HCT116 (cell line): ENCODE data around the gene TRPC4. TPM values are rescaled to one million over a fixed set of nuclear protein-coding genes. Genes with fewer than 3 reads are reported as not detected.

ENCODE experiments used
- ATAC-seq: fragments of 200-7000 bp; cut with Tn5 transposase; 2 replicates; pipeline ENCODE4 v1.9.1; 2020; ENCODE audit warnings: mild to moderate bottlenecking, moderate library complexity
- BruUV-seq: library from RNA; stranded (reverse); fragments of 400-500 nt; replicated peaks from 2 replicates; lab custom pipeline; 2021; lab: Mats Ljungman, UMichigan
- CTCF ChIA-PET: fragments of 300-600 bp; sonication (Branson Sonifier 250); formaldehyde crosslinking; loops from one replicate; lab custom pipeline; 2021; ENCODE audit warnings: antibody characterized with exemption; lab: Charles Lee
- POLR2A ChIA-PET: fragments of 300-600, 350-600 bp; sonication (Branson Sonifier 250); formaldehyde crosslinking; loops from one replicate; lab custom pipeline; 2021; ENCODE audit warnings: antibody characterized with exemption; lab: Charles Lee
- RAD21 ChIA-PET, 2 experiments: fragments of 300-600 bp; sonication (Branson Sonifier 250); formaldehyde crosslinking; loops; one replicate each; lab custom pipeline; 2023; ENCODE audit warnings: low total read pairs in 2 of 2; ENCODE audit not compliant: uncharacterized antibody in 2 of 2, unreplicated experiment in 2 of 2, low non-redundant PET in 1 of 2; lab: Charles Lee
- DNase-seq: peaks from one replicate; pipeline ENCODE4 v3.0.0-alpha.2; 2010; ENCODE audit warnings: low read depth, low spot score
- H2AFZ ChIP-seq: fragments of 200-600 bp; shearing (Covaris generic), sonication (generic); 2 replicates; pipeline ENCODE4 v1.6.1; 2017; ENCODE audit warnings: low read depth, mixed run types, mixed read lengths, antibody characterized with exemption, low read length; ENCODE audit not compliant: poor library complexity, severe bottlenecking
- H3K27ac ChIP-seq: 2 replicates; pipeline ENCODE4 v1.5.1; 2012; ENCODE audit warnings: low read depth, low read length
- H3K27me3 ChIP-seq: fragments of 200-600 bp; sonication (generic); 2 replicates; pipeline ENCODE4 v1.6.1; 2016; ENCODE audit warnings: mixed run types, low read length, mixed read lengths; ENCODE audit not compliant: insufficient read depth
- H3K36me3 ChIP-seq, 2 experiments: fragments of 200-500 bp in 1 of 2; fragments of 200-600 bp in 1 of 2; sonication (Bioruptor generic) in 1 of 2; sonication (generic) in 1 of 2; 2 replicates each; pipeline versions ENCODE4 v1.5.1 to v1.6.1; 2014 to 2016; ENCODE audit warnings: low read length in 2 of 2, inconsistent platforms in 1 of 2, mixed read lengths in 1 of 2, mixed run types in 1 of 2; ENCODE audit not compliant: insufficient read depth in 2 of 2, control insufficient read depth in 1 of 2
- H3K4me1 ChIP-seq, 2 experiments: fragments of 200-600 bp in 1 of 2; sonication (generic) in 1 of 2; 2 replicates each; pipeline versions ENCODE4 v1.5.1 to v1.6.1; 2012 to 2017; ENCODE audit warnings: low read length in 2 of 2, inconsistent platforms in 1 of 2, mild to moderate bottlenecking in 1 of 2, mixed read lengths in 1 of 2, mixed run types in 1 of 2, moderate library complexity in 1 of 2; ENCODE audit not compliant: insufficient read depth in 2 of 2, control insufficient read depth in 1 of 2
- H3K4me2 ChIP-seq: fragments of 200-600 bp; sonication (generic); 2 replicates; pipeline ENCODE4 v1.6.1; 2017; ENCODE audit warnings: mixed run types, low read length, mixed read lengths
- H3K4me3 ChIP-seq, 2 experiments: fragments of 200-600 bp in 1 of 2; sonication (generic) in 1 of 2; replicated peaks in 1 of 2; 2 replicates each; pipeline ENCODE4 v1.5.1; 2011 to 2016; ENCODE audit warnings: low read length in 2 of 2, control low read depth in 1 of 2, low read depth in 1 of 2, mild to moderate bottlenecking in 1 of 2, mixed read lengths in 1 of 2, mixed run types in 1 of 2
- H3K79me2 ChIP-seq: fragments of 200-600 bp; sonication (generic); 2 replicates; pipeline ENCODE4 v1.6.1; 2017; ENCODE audit warnings: mild to moderate bottlenecking, mixed run types, low read length, moderate library complexity, mixed read lengths; ENCODE audit not compliant: insufficient read depth
- H3K9ac ChIP-seq: fragments of 200-600 bp; sonication (generic); 2 replicates; pipeline ENCODE4 v1.6.1; 2016; ENCODE audit warnings: low read length, mixed read lengths
- H3K9me2 ChIP-seq: fragments of 200-600 bp; sonication (generic), shearing (Covaris generic); 2 replicates; pipeline ENCODE4 v1.6.1; 2017; ENCODE audit warnings: mixed run types, mild to moderate bottlenecking, moderate library complexity; ENCODE audit not compliant: insufficient read depth
- H3K9me3 ChIP-seq, 2 experiments: fragments of 200-500 bp in 1 of 2; fragments of 200-600 bp in 1 of 2; sonication (Bioruptor generic) in 1 of 2; sonication (generic) in 1 of 2; 2 replicates each; pipeline ENCODE4 v1.6.1; 2014 to 2017; ENCODE audit warnings: low read length in 2 of 2, mixed read lengths in 2 of 2, inconsistent platforms in 1 of 2, low read depth in 1 of 2, mild to moderate bottlenecking in 1 of 2, mixed run types in 1 of 2, moderate library complexity in 1 of 2; ENCODE audit not compliant: control insufficient read depth in 1 of 2, insufficient read depth in 1 of 2
- H4K20me1 ChIP-seq: fragments of 200-600 bp; sonication (generic), shearing (Covaris generic); 2 replicates; pipeline ENCODE4 v1.6.1; 2017; ENCODE audit warnings: mixed run types, mild to moderate bottlenecking, moderate library complexity; ENCODE audit not compliant: insufficient read depth
- CTCF ChIP-seq, 3 experiments: fragments of 200-600 bp in 1 of 3; sonication (generic) in 1 of 3; IDR thresholded peaks in 2 of 3; conservative IDR thresholded peaks in 1 of 3; 2 replicates each; pipeline ENCODE4 v1.5.1; 2012 to 2017; ENCODE audit warnings: low read depth in 2 of 3, low read length in 2 of 3, antibody characterized with exemption in 1 of 3, borderline replicate concordance in 1 of 3, control low read depth in 1 of 3, mild to moderate bottlenecking in 1 of 3, mixed read lengths in 1 of 3, mixed run types in 1 of 3, moderate library complexity in 1 of 3; ENCODE audit not compliant: insufficient read depth in 1 of 3
- EGR1 ChIP-seq: IDR thresholded peaks from 2 replicates; pipeline ENCODE4 v1.6.1; 2012; ENCODE audit warnings: low read depth
- EZH2 ChIP-seq: fragments of 200-600 bp; sonication (generic); IDR thresholded peaks from 2 replicates; pipeline ENCODE4 v1.6.1; 2017; ENCODE audit warnings: antibody characterized with exemption, mixed run types
- EZH2phosphoT487 ChIP-seq: fragments of 200-600 bp; IDR thresholded peaks from 2 replicates; pipeline ENCODE4 v1.6.1; 2018; ENCODE audit warnings: antibody characterized with exemption, borderline replicate concordance
- JUND ChIP-seq: IDR thresholded peaks from 2 replicates; pipeline ENCODE4 v1.6.1; 2012
- POLR2AphosphoS5 ChIP-seq: IDR thresholded peaks from 2 replicates; pipeline ENCODE4 v1.6.1; 2011; ENCODE audit warnings: mild to moderate bottlenecking, low read depth, low read length, moderate library complexity
- REST ChIP-seq: IDR thresholded peaks from 2 replicates; pipeline ENCODE4 v1.6.1; 2012; ENCODE audit warnings: low read depth
- SIN3A ChIP-seq: IDR thresholded peaks from 2 replicates; pipeline ENCODE4 v1.6.1; 2012; ENCODE audit warnings: low read depth
- SP1 ChIP-seq: IDR thresholded peaks from 2 replicates; pipeline ENCODE4 v1.6.1; 2012; ENCODE audit warnings: low read depth
- SRF ChIP-seq: IDR thresholded peaks from 2 replicates; pipeline ENCODE4 v1.6.1; 2012; ENCODE audit warnings: low read depth
- TCF7L2 ChIP-seq: IDR thresholded peaks from 2 replicates; pipeline ENCODE4 v1.7.0; 2011; ENCODE audit warnings: borderline replicate concordance, inconsistent platforms; ENCODE audit not compliant: insufficient read depth, insufficient read length; ENCODE audit errors: extremely low read depth
- YY1 ChIP-seq: IDR thresholded peaks from 2 replicates; pipeline ENCODE4 v1.6.1; 2011; ENCODE audit warnings: low read length, low read depth, moderate library complexity, mild to moderate bottlenecking; ENCODE audit not compliant: insufficient replicate concordance; ENCODE audit errors: extremely low read depth
- intact Hi-C: fragments of 100-400 bp; cut with micrococcal nuclease; formaldehyde crosslinking; loops from 2 replicates; pipeline ENCODE4 v1.10.0; 2022
- total RNA-seq: library from RNA; stranded (reverse); gene quantifications from one replicate; pipeline ENCODE4 v1.2.1, GENCODE V29; 2021; ENCODE audit not compliant: unreplicated experiment
- TF ChIP-seq, protein P1 (sequence below): IDR thresholded peaks from 2 replicates; pipeline ENCODE4 v1.6.1; 2012
- TF ChIP-seq, protein P2 (sequence below): IDR thresholded peaks from 2 replicates; pipeline ENCODE4 v1.6.1; 2011; ENCODE audit warnings: mild to moderate bottlenecking, low read length, moderate library complexity; ENCODE audit not compliant: insufficient replicate concordance; ENCODE audit errors: extremely low read depth

Gene TRPC4
- total RNA-seq, 1 experiment from 2014 or later: not detected

DNA sequence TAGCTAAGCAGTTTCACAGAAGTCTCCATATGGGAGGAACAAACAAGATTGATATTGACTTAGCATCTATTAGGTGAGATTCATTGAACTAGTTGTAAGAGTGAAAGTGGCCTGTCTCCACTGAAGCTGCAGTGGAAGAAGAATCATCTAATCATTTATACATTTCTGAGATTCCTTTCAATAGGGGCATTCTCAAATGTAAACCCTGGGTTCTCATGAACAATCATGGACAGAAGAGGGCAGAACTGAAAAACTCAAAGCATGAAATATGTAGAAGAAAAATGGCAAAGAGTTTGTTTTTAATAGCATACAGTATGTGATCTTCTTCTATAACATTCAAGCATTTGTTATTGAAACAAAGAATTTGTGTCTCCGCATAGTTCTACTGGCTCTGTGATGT lies 253.4 kb downstream of the TRPC4 start:
- BruUV-seq: no TSS peak
- TF ChIP-seq EZH2phosphoT487 (no peak), CTCF (IDR thresholded peaks at IDR 0.05 in 2 of 3, conservative IDR thresholded peaks at IDR 0.05 in 1 of 3; ENCODE audit: borderline replicate concordance in 1 of 3, insufficient read depth in 1 of 3, low read depth in 2 of 3, low read length in 2 of 3) (no peak), EGR1 (no peak), EZH2 (no peak), YY1 (no peak), POLR2AphosphoS5 (no peak), SIN3A (no peak), SP1 (no peak), REST (no peak), JUND (no peak), TCF7L2 (no peak), SRF (no peak)
- TF ChIP-seq, protein P1, sequence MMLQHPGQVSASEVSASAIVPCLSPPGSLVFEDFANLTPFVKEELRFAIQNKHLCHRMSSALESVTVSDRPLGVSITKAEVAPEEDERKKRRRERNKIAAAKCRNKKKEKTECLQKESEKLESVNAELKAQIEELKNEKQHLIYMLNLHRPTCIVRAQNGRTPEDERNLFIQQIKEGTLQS: no peak
- TF ChIP-seq, protein P2, sequence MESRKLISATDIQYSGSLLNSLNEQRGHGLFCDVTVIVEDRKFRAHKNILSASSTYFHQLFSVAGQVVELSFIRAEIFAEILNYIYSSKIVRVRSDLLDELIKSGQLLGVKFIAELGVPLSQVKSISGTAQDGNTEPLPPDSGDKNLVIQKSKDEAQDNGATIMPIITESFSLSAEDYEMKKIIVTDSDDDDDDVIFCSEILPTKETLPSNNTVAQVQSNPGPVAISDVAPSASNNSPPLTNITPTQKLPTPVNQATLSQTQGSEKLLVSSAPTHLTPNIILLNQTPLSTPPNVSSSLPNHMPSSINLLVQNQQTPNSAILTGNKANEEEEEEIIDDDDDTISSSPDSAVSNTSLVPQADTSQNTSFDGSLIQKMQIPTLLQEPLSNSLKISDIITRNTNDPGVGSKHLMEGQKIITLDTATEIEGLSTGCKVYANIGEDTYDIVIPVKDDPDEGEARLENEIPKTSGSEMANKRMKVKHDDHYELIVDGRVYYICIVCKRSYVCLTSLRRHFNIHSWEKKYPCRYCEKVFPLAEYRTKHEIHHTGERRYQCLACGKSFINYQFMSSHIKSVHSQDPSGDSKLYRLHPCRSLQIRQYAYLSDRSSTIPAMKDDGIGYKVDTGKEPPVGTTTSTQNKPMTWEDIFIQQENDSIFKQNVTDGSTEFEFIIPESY: no peak
- H2AFZ ChIP-seq: no peak overlapping the region
- H3K4me3 ChIP-seq: no peak overlapping the region
- ATAC-seq: no peak
- no peak overlapping the region for H3K27ac ChIP-seq
- H3K9me2 ChIP-seq: no peaks in the 10 kb centered on the region
- no peak overlapping the region for H3K9ac ChIP-seq
- no peaks in the 10 kb centered on the region for H3K36me3 ChIP-seq
- CTCF ChIA-PET: no interaction called here
- RAD21 ChIA-PET: no interaction called here
- H3K9me3 ChIP-seq: peaks cover 4 to 18% of the 10 kb centered on the region in 2 experiments; a peak in 2 of 4 replicates
- no peaks in the 10 kb centered on the region for H3K4me1 ChIP-seq
- POLR2A ChIA-PET: no interaction called here
- DNase-seq: no peak
- no peaks in the 10 kb centered on the region for H3K79me2 ChIP-seq
- H3K27me3 ChIP-seq: no peaks in the 10 kb centered on the region
- intact Hi-C loops: no loop called here
- H4K20me1 ChIP-seq: no peaks in the 10 kb centered on the region
- no peak overlapping the region for H3K4me2 ChIP-seq
